Measurements from ENCODE around the gene MT3. TPM values are rescaled to one million over a fixed set of nuclear protein-coding genes. Genes with fewer than 3 reads are reported as not detected.

Gene MT3
- total RNA-seq, 1 donor from 2014 or later: not detected

GRCh38 chr16:56639045-56639444, 49.7 kb downstream of the MT3 start:
- H3K36me3 Mint-ChIP-seq (ENCODE audit: low read depth): no peaks in the 10 kb centered on the region
- H3K4me3 Mint-ChIP-seq: no peak overlapping the region
- TF ChIP-seq, protein P1, sequence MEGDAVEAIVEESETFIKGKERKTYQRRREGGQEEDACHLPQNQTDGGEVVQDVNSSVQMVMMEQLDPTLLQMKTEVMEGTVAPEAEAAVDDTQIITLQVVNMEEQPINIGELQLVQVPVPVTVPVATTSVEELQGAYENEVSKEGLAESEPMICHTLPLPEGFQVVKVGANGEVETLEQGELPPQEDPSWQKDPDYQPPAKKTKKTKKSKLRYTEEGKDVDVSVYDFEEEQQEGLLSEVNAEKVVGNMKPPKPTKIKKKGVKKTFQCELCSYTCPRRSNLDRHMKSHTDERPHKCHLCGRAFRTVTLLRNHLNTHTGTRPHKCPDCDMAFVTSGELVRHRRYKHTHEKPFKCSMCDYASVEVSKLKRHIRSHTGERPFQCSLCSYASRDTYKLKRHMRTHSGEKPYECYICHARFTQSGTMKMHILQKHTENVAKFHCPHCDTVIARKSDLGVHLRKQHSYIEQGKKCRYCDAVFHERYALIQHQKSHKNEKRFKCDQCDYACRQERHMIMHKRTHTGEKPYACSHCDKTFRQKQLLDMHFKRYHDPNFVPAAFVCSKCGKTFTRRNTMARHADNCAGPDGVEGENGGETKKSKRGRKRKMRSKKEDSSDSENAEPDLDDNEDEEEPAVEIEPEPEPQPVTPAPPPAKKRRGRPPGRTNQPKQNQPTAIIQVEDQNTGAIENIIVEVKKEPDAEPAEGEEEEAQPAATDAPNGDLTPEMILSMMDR (conservative IDR thresholded peaks at IDR 0.05): no peak
- no peaks in the 10 kb centered on the region for H3K9me3 Mint-ChIP-seq
- peaks cover 99% of the 10 kb centered on the region for H3K27me3 Mint-ChIP-seq (ENCODE audit: low read depth)
- peaks cover 6% of the 10 kb centered on the region for H3K4me1 Mint-ChIP-seq
- no peak overlapping the region for H3K27ac Mint-ChIP-seq (ENCODE audit: unreplicated experiment)
- no peak for DNase-seq (ENCODE audit: low read depth, low spot score)

DNA sequence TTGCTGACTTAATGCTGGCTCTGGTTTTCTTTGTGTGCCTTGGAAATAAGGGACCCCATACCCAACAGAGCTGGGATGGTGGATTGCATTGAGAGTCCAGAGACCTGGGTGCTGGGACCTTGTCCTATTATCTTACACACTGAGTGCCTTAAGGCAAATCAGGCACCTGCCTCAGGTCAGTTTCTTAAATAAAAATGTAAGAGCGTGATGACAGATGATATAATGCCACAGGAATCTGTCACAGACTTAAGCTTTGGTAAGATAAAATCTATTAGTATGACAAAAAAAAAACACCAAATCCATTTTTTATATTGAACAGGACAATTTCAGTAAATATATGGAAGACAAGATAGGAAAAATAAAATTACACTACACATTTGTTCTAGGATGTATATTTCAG, 50.7 kb downstream of the MT3 start:
- no peak overlapping the region for H3K4me3 Mint-ChIP-seq
- H3K9me3 Mint-ChIP-seq: no peaks in the 10 kb centered on the region
- peaks cover 99% of the 10 kb centered on the region for H3K27me3 Mint-ChIP-seq (ENCODE audit: low read depth)
- DNase-seq (ENCODE audit: low read depth, low spot score): no peak
- H3K36me3 Mint-ChIP-seq (ENCODE audit: low read depth): no peaks in the 10 kb centered on the region
- H3K4me1 Mint-ChIP-seq: peaks cover 6% of the 10 kb centered on the region
- no peak overlapping the region for H3K27ac Mint-ChIP-seq (ENCODE audit: unreplicated experiment)
- TF ChIP-seq, protein P1 (conservative IDR thresholded peaks at IDR 0.05): no peak

Other genes starting within 250 kb of the MT3 start
- 64.7 and 66.4 TPM in 2 replicates for gene AMFR, start 164.0 kb upstream of the MT3 start, total RNA-seq
- gene NUDT21, start 138.2 kb upstream of the MT3 start, total RNA-seq: 232 and 239 TPM in 2 replicates
- 52.9 and 55.4 TPM in 2 replicates for gene OGFOD1, start 138.0 kb upstream of the MT3 start, total RNA-seq
- gene BBS2, start 69.5 kb upstream of the MT3 start, total RNA-seq: 44.9 and 48.6 TPM in 2 replicates
- gene MT4, start 24.5 kb upstream of the MT3 start, total RNA-seq: not detected in 2 replicates
- 11.6 and 13.8 TPM in 2 replicates for gene MT2A, start 19.1 kb downstream of the MT3 start, total RNA-seq
- gene MT1E, start 36.3 kb downstream of the MT3 start, total RNA-seq: 0.49 and 0.59 TPM in 2 replicates
- gene MT1M, start 43.1 kb downstream of the MT3 start, total RNA-seq: not detected in 2 replicates
- not detected in 2 replicates for gene MT1A, start 49.1 kb downstream of the MT3 start, total RNA-seq
- gene MT1B, start 62.4 kb downstream of the MT3 start, total RNA-seq: not detected in 2 replicates
- 1.5 and 2.4 TPM in 2 replicates for gene MT1F, start 68.4 kb downstream of the MT3 start, total RNA-seq
- gene MT1G, start 78.5 kb downstream of the MT3 start, total RNA-seq: not detected in 2 replicates
- not detected in 2 replicates for gene MT1H, start 80.3 kb downstream of the MT3 start, total RNA-seq
- gene MT1X, start 92.9 kb downstream of the MT3 start, total RNA-seq: 13.2 and 18.8 TPM in 2 replicates
- 151 and 152 TPM in 2 replicates for gene NUP93, start 140.6 kb downstream of the MT3 start, total RNA-seq